Stomach smooth muscle (tissue), 2 donors: ENCODE data around the gene EN2.
A peak's percentile ranks its signal among the peaks of the same experiment; 100 is the strongest.

ENCODE experiments used
- H3K27ac ChIP-seq: one replicate; pipeline ENCODE4 v1.7.0; 2013; ENCODE audit warnings: mild to moderate bottlenecking, low read length, inconsistent platforms
- H3K27me3 ChIP-seq, 2 donors: one replicate each; pipeline ENCODE4 v1.7.0; 2013; ENCODE audit warnings: low read length in 2 of 2; ENCODE audit not compliant: insufficient read depth in 2 of 2, control insufficient read depth in 1 of 2
- H3K36me3 ChIP-seq, 2 donors: one replicate each; pipeline ENCODE4 v1.7.0; 2013; ENCODE audit warnings: low read length in 2 of 2; ENCODE audit not compliant: control insufficient read depth in 2 of 2, insufficient read depth in 2 of 2
- H3K4me1 ChIP-seq: one replicate; pipeline ENCODE4 v1.7.0; 2013; ENCODE audit warnings: low read length; ENCODE audit not compliant: control insufficient read depth, insufficient read depth
- H3K4me3 ChIP-seq, 2 donors: one replicate each; pipeline ENCODE4 v1.7.0; 2013; ENCODE audit warnings: low read length in 2 of 2
- H3K9ac ChIP-seq, 2 donors: one replicate each; pipeline ENCODE4 v1.7.0; 2013; ENCODE audit warnings: low read length in 2 of 2, mild to moderate bottlenecking in 1 of 2
- H3K9me3 ChIP-seq, 2 donors: one replicate each; pipeline ENCODE4 v1.7.0; 2013; ENCODE audit warnings: low read length in 2 of 2; ENCODE audit not compliant: control insufficient read depth in 2 of 2
- donor health status: healthy.
- donor health status: Pancreatic carcinoma.

The EN2 gene

GRCh38 chr7:155452505-155453295 lies 5.2 kb upstream of the EN2 start:
- Histone ChIP-seq H3K4me3 (no peak overlapping the region), H3K9me3 (no peaks in the 10 kb centered on the region), H3K27ac (no peak overlapping the region), H3K9ac (no peak overlapping the region), H3K4me1 (peaks cover 33% of the 10 kb centered on the region), H3K36me3 (no peaks in the 10 kb centered on the region), H3K27me3 (peaks cover 79 to 95% of the 10 kb centered on the region in 2 donors)

GRCh38 chr7:155453296-155454182 lies 4.4 kb upstream of the EN2 start:
- no peak overlapping the region for H3K9ac ChIP-seq
- H3K36me3 ChIP-seq: no peaks in the 10 kb centered on the region
- peaks cover 39% of the 10 kb centered on the region for H3K4me1 ChIP-seq
- H3K9me3 ChIP-seq: no peaks in the 10 kb centered on the region
- no peak overlapping the region for H3K27ac ChIP-seq
- peaks cover 70 to 94% of the 10 kb centered on the region in 2 donors for H3K27me3 ChIP-seq
- peak overlapping the region in 1 of 2 donors; percentile 35 for H3K4me3 ChIP-seq

GRCh38 chr7:155454183-155455112 lies 3.5 kb upstream of the EN2 start:
- no peak overlapping the region for H3K27ac ChIP-seq
- H3K4me1 ChIP-seq: peaks cover 40% of the 10 kb centered on the region
- peaks cover 69 to 94% of the 10 kb centered on the region in 2 donors for H3K27me3 ChIP-seq
- H3K4me3 ChIP-seq: peak overlapping the region in 1 of 2 donors; percentile 35
- H3K36me3 ChIP-seq: no peaks in the 10 kb centered on the region
- no peaks in the 10 kb centered on the region for H3K9me3 ChIP-seq
- no peak overlapping the region for H3K9ac ChIP-seq

GRCh38 chr7:155455132-155455693 lies 2.7 kb upstream of the EN2 start:
- Histone ChIP-seq H3K9ac (no peak overlapping the region), H3K36me3 (no peaks in the 10 kb centered on the region), H3K4me1 (peaks cover 42% of the 10 kb centered on the region), H3K9me3 (no peaks in the 10 kb centered on the region), H3K27me3 (peaks cover 70 to 94% of the 10 kb centered on the region in 2 donors), H3K27ac (no peak overlapping the region), H3K4me3 (no peak overlapping the region)

GRCh38 chr7:155455776-155456737 lies 1.9 kb upstream of the EN2 start:
- peaks cover 69 to 94% of the 10 kb centered on the region in 2 donors for H3K27me3 ChIP-seq
- peak overlapping the region in 1 of 2 donors; percentile 71 for H3K4me3 ChIP-seq
- H3K4me1 ChIP-seq: peaks cover 42% of the 10 kb centered on the region
- H3K27ac ChIP-seq: no peak overlapping the region
- H3K36me3 ChIP-seq: no peaks in the 10 kb centered on the region
- no peak overlapping the region for H3K9ac ChIP-seq
- H3K9me3 ChIP-seq: no peaks in the 10 kb centered on the region

GRCh38 chr7:155456738-155457543 lies 988 bp upstream of the EN2 start:
- no peaks in the 10 kb centered on the region for H3K9me3 ChIP-seq
- no peaks in the 10 kb centered on the region for H3K36me3 ChIP-seq
- peaks cover 42% of the 10 kb centered on the region for H3K4me1 ChIP-seq
- H3K27ac ChIP-seq: no peak overlapping the region
- H3K9ac ChIP-seq: no peak overlapping the region
- peaks cover 70 to 94% of the 10 kb centered on the region in 2 donors for H3K27me3 ChIP-seq
- H3K4me3 ChIP-seq: peak overlapping the region; percentile 57 to 71

- Histone ChIP-seq H3K27me3 (peaks cover 73 to 95% of the 10 kb centered on the region in 2 donors), H3K4me1 (peaks cover 42% of the 10 kb centered on the region)
Measured at GRCh38 chr7:155457544-155458110, 302 bp upstream of the EN2 start.

GRCh38 chr7:155458878-155459699 lies 1.2 kb downstream of the EN2 start:
- Histone ChIP-seq H3K27me3 (peaks cover 73 to 96% of the 10 kb centered on the region in 2 donors), H3K9me3 (no peaks in the 10 kb centered on the region), H3K4me1 (peaks cover 40% of the 10 kb centered on the region), H3K9ac (no peak overlapping the region), H3K36me3 (no peaks in the 10 kb centered on the region), H3K27ac (no peak overlapping the region), H3K4me3 (peak overlapping the region in 1 of 2 donors; percentile 52)

More at GRCh38 chr7:155457544-155458110, 302 bp upstream of the EN2 start:
- Histone ChIP-seq H3K4me3 (peak overlapping the region in 1 of 2 donors; percentile 71), H3K9me3 (no peaks in the 10 kb centered on the region), H3K9ac (no peak overlapping the region), H3K27ac (no peak overlapping the region), H3K36me3 (no peaks in the 10 kb centered on the region)
